NCI-H146 treated with DMSO at 0.1 percent for 48 hours (cell line): ENCODE measurements around the gene KRTAP5-7.
"Not testable (repeated sequence)": the region's sequence is repeated elsewhere in the genome, so short reads cannot be mapped to it uniquely, and the experiment has no call there.

Source experiments
- DNase-seq: peaks from one replicate; lab custom pipeline; 2025; ENCODE audit not compliant: unreplicated experiment; lab: John Stamatoyannopoulos, UW

The KRTAP5-7 gene

GRCh38 chr11:71532036-71532610, 5.1 kb downstream of the KRTAP5-7 start:
- no peak for DNase-seq

DNA sequence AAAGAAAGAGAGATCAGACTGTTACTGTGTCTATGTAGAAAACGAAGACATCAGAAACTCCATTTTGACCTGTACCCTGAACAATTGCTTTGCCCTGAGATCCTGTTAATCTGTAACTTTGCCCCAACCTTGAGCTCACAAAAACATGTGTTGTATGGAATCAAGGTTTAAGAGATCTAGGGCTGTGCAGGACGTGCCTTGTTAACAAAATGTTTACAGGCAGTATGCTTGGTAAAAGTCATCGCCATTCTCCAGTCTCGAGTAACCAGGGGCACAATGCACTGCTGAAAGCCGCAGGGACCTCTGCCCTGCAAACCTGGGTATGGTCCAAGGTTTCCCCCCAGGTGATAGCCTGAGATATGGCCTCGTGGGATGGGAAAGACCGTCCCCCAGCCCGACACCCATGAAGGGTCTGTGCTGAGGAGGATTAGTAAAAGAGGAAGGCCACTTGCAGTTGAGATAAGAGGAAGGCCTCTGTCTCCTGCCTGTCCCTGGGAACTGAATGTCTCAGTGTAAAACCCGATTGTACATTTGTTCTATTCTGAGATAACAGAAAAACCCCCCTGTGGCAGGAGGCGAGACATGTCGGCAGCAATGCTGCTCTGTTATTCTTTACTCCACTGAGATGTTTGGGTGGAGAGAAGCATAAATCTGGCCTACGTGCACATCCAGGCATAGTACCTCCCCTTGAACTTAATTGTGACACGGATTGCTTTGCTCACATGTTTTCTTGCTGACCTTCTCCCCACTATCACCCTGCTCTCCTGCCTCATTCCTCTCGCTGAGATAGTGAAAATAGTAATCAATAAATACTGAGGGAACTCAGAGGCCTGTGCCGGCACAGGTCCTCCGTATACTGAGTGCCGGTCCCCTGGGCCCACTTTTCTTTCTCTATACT, 7.9 kb downstream of the KRTAP5-7 start:
- not testable (repeated sequence) for DNase-seq

- no peak for DNase-seq
Observed at GRCh38 chr11:71535825-71536224, 8.8 kb downstream of the KRTAP5-7 start.

DNA sequence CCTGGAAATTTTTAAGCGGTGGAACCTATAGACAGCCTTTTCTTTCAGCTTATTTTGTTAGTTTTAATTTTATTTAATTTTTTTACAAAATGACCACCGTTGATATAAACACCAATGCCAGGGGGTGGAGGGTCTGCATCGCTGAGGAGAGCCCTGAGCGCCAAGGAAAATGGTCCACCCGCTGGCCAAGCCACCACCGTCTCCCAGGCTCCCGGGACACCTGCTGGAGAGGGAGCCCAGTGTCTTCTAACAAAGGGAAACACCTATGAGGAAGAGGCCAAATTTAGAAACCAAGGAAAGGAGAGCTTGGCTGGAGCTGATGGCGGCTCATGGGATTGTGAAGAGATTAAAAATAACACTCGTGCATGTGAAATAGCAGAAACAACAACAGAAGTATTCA, 10.5 kb downstream of the KRTAP5-7 start:
- DNase-seq = no peak

- DNase-seq = not testable (repeated sequence)
Observed at GRCh38 chr11:71537977-71538665, 11.1 kb downstream of the KRTAP5-7 start, which contains the start of gene KRTAP5-8. TSS of gene KRTAP5-8 (plus strand) at chr11:71538025. CDS start at chr11:71538056, 31 bp downstream.

GRCh38 chr11:71538666-71538990, 11.6 kb downstream of the KRTAP5-7 start:
- no peak for DNase-seq

DNA sequence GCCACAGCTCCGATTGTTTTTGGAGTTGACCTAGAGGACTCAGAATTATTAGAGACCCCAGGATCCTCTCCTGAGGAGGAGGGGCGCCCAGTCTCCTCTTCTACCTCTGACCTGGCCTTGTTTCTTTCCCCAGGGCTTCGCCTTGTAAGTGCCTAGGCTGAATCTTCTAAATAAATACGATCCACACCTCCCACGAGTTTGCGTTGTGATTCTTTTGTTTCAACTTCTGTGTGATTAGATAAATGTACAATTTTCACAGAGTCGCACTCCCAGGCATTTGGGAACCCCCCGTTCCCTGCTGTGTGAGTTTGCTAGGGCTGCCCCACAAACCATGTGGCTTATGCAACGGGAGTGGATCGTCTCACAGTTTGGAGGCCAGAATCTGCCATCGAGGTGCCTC, 11.9 kb downstream of the KRTAP5-7 start:
- no peak for DNase-seq

DNA sequence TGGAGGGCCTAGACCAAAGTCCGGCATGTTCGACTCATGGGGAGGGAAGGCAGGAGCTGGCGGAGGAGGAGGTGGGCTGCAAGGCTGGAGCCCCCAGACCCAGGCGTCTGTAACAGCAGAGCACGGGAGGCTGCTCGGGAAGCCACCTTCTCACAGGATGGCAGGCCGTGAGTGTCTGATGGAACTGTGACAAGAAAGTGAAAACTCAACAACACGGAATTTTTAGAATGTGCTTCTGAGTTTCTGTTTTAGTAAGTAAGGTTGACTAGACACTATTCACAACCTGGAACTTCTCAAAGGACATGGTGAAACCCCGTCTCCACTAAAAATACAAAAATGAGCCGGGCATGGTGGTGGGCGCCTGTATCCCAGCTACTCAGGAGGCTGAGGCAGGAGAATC, 12.9 kb downstream of the KRTAP5-7 start:
- DNase-seq = not testable (repeated sequence)

GRCh38 chr11:71540521-71541304, 13.6 kb downstream of the KRTAP5-7 start:
- DNase-seq = not testable (repeated sequence)

DNA sequence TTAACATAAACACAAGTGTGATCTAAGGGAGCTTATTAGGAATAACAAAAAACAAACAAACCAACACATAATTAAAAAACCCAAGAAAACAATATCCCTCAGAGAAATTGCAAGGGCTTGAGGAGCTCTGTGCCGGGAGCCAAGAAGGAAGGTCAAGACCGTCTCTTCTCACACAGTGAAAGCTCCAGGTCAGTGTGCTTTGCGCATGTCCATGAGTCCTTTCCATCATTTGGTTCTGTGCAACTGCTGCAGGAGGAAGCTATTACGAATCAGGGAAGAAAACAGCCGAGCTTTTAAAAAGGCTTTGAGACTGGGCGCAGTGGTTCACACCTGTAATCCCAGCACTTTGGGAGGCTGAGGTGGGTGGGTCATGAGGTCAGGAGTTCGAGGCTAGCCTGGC, 15.3 kb downstream of the KRTAP5-7 start:
- no peak for DNase-seq

GRCh38 chr11:71542879-71543777, 16.1 kb downstream of the KRTAP5-7 start:
- no peak for DNase-seq

GRCh38 chr11:71543866-71544265, 16.8 kb downstream of the KRTAP5-7 start:
- DNase-seq = no peak

DNA sequence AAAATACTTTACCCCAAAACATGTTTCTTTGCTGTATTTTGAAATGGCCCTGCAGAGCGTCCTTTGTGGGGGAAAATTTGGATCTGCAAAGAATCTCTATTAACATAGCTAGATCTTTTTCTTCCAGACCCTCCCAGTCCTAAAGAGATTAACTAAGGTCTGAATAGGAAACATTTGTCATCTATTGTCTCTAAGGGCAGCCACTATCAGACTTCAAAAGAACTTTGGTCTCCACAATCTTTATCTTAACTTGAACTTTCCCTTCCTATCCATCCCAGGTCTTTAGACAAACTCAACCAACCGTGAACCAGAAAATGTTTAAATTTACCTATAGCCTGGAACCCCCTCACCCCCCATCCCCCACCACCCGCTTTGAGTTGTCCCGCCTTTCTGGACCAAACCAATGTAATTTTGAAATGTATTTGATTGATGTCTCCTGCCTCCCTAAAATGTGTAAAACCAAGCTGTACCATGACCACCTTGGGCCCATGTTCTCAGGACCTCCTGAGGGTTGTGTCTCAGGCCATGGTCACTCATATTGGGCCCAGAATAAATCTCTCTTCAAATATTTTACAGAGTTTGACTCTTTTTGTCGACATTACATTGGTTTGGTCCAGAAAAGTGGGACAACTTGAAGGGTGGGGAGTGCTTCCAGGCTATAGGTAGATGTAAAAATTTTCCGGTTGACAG, 17.6 kb downstream of the KRTAP5-7 start:
- DNase-seq = no peak

DNA sequence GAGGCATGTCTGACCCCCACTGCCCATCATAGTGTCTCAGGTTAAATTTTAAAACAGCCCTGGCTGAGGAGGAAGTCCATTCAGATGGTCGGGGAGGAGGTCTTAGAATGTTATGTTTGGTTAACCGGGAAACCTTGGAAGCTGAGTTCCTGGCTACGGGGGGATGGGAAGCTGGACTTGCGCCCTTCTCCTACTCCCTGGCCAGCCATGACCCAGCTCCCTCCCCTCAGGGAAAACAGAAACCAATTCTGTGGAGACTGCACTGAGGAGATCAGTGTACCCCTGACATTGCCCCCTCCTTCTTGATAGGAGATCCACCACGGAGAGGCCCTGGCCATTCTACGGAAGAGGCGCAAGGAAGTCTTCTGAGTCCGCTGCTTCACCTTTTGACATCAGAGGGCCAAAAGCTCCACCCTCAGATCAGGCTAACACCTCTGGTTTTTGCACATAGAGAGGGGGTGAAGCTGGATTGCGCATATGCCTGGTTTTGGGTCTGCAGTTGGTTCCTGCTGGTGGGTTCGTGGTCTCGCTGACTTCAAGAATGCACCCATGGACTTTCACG, 18.4 kb downstream of the KRTAP5-7 start:
- DNase-seq = no peak

DNA sequence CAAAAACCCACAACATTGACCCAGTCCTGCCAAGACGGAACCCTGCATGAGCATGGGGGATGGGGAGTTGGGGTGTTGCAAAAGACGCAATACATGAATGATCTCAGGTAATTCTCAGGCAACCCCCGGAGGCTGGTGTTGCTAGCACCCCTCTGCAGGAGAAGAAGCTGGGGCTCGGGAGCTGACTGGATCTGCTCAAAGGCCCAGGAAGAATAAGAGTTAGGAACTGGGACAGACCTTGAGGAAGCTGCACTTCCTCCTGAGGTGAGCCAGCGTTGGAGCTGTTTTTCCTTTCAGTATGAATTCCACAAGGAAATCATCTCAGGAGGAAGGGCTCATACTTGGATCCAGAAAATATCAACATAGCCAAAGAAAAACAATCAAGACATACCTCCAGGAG, 21.1 kb downstream of the KRTAP5-7 start, which contains the start of gene KRTAP5-9:
KRTAP5-9 (plus strand) TSS at position 301 of the 400 bp plus-strand sequence. CDS start 238 bp downstream, outside the sequence.
- DNase-seq = no peak

- no peak for DNase-seq
Observed at GRCh38 chr11:71548716-71549151, 21.7 kb downstream of the KRTAP5-7 start.

DNA sequence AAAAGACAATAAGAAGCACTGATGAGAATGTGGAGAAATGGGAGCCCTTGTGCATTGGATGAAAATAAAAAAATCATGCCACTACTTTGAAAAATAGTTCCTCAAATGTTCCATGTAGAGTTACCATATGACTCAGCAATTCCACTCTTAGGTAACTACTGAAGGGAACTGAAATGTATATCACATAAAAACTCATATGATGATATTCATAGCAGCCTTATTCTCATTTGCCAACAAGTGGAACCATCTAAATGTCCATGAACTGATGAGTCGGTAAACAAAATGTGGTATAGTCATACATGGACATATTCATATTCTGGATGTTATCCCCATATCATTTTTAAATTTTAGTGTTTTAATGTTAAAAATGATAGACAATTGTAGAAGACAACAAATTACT, 24.6 kb downstream of the KRTAP5-7 start:
- no peak for DNase-seq

- no peak for DNase-seq
Observed at GRCh38 chr11:71554996-71555395, 27.9 kb downstream of the KRTAP5-7 start.

DNA sequence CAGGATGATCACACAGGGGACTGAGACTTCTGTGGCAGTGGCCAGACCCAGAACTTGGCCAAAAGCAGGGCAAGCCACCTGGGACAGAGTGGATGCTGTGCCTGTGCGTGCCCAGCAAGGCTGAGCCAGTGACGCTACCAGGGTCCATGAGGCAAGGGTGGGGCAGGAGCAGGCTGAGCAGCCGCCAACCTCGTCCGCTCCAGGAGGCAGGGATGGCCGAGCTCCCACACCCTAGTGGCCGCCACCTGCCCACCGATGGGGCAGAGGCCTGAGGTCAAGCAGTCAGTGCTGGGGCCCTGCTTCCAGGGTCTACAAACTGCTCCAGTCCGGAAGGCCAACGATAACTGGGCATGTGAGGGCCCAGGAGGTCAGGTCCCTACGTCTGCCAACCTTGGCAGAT, 28.4 kb downstream of the KRTAP5-7 start:
- DNase-seq = no peak
